ENCODE results near the gene RASSF10.

The RASSF10 gene

DNA sequence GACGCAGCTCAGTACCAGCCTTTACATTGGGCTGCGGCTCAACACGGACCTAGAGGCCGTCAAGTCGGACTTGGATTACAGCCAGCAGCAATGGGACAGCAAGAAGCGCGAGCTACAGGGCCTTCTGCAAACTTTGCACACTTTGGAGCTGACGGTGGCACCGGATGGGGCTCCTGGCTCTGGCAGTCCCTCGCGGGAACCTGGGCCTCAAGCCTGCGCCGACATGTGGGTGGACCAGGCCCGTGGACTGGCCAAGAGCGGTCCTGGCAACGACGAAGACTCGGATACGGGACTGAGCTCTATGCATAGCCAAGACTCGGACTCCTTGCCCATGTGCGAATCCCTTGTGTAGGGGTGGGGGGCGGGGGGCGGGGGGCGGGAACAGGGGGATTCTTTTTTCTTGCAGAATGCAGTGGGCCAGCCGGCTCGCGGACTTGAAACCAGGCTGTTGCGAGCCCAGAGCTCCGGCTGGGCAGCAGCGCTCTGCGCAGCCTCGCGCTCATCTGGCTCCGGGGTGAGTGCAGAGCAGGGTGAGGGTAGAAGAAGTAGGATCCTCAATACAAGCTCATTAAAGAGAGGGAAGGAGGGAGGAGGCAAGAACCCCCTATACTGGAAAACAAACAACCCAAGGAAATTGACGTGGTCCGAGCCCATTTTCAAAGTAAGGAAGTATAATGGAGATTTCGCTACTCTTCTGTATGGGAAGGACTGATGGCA is 1.8 kb downstream of the RASSF10 start:
- no peaks in the 10 kb centered on the region for H3K36me3 Mint-ChIP-seq (ENCODE audit: low read depth)
- H3K27ac Mint-ChIP-seq, result no peak overlapping the region
- peaks cover 100% of the 10 kb centered on the region for H3K27me3 Mint-ChIP-seq (ENCODE audit: low read depth, poor library complexity)
- TF ChIP-seq, protein P1, sequence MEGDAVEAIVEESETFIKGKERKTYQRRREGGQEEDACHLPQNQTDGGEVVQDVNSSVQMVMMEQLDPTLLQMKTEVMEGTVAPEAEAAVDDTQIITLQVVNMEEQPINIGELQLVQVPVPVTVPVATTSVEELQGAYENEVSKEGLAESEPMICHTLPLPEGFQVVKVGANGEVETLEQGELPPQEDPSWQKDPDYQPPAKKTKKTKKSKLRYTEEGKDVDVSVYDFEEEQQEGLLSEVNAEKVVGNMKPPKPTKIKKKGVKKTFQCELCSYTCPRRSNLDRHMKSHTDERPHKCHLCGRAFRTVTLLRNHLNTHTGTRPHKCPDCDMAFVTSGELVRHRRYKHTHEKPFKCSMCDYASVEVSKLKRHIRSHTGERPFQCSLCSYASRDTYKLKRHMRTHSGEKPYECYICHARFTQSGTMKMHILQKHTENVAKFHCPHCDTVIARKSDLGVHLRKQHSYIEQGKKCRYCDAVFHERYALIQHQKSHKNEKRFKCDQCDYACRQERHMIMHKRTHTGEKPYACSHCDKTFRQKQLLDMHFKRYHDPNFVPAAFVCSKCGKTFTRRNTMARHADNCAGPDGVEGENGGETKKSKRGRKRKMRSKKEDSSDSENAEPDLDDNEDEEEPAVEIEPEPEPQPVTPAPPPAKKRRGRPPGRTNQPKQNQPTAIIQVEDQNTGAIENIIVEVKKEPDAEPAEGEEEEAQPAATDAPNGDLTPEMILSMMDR (IDR thresholded peaks at IDR 0.05), result no peak
- peak; percentile 50 for DNase-seq
- peaks cover 32% of the 10 kb centered on the region for H3K4me1 Mint-ChIP-seq
- H3K9me3 Mint-ChIP-seq, result peaks cover 10% of the 10 kb centered on the region
- H3K4me3 Mint-ChIP-seq, result peak overlapping the region; percentile 81

DNA sequence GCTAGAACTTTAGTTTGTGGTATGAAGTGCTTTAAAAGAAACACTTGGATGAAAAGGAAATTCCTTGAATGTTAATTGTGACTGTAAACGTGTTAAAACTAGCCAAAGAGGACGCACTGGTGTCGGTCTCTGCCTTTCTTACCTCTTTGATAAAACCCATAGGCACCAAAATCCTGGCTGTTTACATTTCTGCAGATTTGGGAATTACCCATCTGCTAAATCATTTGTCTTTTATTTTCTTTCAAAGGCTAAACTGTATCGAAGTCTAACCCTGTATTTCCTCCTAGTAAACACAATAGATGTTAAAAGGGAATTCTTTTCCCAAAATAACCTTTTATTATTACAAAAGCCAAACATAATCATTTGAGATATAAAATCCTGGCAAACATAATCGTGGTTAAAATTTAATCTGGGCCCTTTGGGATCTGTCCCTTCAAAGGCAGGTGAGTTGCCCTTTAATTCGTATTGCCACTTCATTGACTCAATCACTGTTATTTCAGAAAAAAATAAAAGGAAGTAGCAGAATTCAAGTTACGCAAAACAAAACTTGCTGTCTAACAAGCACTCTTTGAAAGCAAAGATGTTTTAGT is 2.4 kb downstream of the RASSF10 start:
- H3K36me3 Mint-ChIP-seq (ENCODE audit: low read depth), result no peaks in the 10 kb centered on the region
- peaks cover 32% of the 10 kb centered on the region for H3K4me1 Mint-ChIP-seq
- H3K27ac Mint-ChIP-seq, result no peak overlapping the region

DNA sequence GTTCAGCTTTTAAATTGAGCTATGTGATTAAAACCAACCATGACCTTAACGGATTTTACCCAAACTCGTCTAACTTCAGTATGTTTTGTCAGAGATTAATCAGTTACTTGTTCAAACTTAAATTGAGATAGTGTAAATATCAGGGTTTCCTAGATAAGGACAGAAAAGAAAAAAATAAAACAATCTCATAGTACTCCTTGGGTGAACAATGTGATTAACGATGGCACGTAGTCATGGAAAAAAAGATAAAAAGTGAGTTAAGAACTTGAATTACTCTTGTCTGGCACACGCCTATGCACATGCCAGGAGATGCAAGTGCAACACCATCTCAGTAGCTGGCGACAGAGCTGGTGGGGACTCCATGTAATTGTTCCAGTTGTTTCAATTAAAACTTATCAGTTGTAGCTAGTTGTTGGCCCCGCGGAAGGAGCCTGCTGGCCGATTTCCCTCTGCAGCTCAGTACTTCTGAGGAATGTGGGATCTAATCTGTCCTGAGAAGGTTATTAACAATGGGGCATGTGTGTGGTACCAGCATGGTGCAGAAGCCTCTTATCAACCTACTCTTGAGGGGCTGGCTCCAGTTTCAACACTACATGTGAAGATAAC is 3.0 kb downstream of the RASSF10 start:
- Mint-ChIP-seq H3K4me3 (peak overlapping the region; percentile 81), H3K27me3 (ENCODE audit: low read depth, poor library complexity) (peaks cover 100% of the 10 kb centered on the region), H3K27ac (no peak overlapping the region), H3K9me3 (no peaks in the 10 kb centered on the region), H3K4me1 (peaks cover 32% of the 10 kb centered on the region), H3K36me3 (ENCODE audit: low read depth) (no peaks in the 10 kb centered on the region)
- TF ChIP-seq, protein P1 (IDR thresholded peaks at IDR 0.05), result no peak
- peak; percentile 18 for DNase-seq

More for the DNA sequence above, 2.4 kb downstream of the RASSF10 start:
- TF ChIP-seq, protein P1 (IDR thresholded peaks at IDR 0.05), result no peak
- no peak for DNase-seq
- Mint-ChIP-seq H3K27me3 (ENCODE audit: low read depth, poor library complexity) (peaks cover 100% of the 10 kb centered on the region), H3K4me3 (peak overlapping the region; percentile 81), H3K9me3 (peaks cover 3% of the 10 kb centered on the region)

DNA sequence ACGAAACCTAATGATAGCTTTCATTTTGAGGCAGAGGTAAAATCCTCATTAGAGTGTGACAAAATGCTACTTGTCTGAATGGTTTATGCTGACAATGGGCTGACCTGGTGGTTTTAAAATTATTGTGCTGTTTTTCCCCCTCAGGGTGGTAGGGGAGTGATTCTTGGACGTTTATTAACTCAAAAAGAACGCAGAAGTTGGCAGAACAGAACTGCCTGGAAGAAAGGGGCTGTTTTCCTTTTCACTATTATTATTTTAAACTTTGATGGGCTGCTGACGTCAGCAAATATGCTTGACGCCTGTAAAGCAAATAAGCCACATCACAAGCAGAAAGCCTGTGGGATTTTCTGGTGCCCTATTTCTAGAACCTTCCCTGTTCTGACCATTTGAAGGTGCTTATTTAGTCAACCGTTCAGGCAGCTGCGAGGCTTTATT is 4.0 kb downstream of the RASSF10 start:
- Mint-ChIP-seq H3K4me1 (peaks cover 32% of the 10 kb centered on the region), H3K9me3 (no peaks in the 10 kb centered on the region), H3K27me3 (ENCODE audit: low read depth, poor library complexity) (peaks cover 96% of the 10 kb centered on the region), H3K36me3 (ENCODE audit: low read depth) (no peaks in the 10 kb centered on the region), H3K4me3 (no peak overlapping the region), H3K27ac (no peak overlapping the region)
- TF ChIP-seq, protein P1 (IDR thresholded peaks at IDR 0.05), result no peak
- DNase-seq, result no peak

DNA sequence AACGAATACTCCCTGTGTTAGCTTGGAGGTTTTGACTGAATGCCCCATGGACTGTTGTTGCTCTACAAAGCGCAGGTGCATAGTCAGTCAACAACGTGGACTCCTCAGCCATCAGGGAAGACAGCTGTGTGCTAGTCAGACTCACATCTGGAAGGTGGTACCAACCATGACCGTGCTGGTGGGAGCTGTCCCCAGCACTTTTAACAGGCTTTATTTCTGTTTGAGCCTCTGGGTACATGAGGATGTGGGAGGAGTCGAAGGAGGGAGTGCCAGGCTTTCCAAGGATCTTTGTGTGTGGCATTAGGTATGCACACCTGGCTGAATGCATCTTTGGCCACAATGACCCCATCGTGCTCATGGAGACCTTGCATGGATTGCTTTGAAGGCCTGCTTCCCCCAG is 6.6 kb downstream of the RASSF10 start:
- H3K4me3 Mint-ChIP-seq, result no peak overlapping the region
- H3K36me3 Mint-ChIP-seq (ENCODE audit: low read depth), result no peaks in the 10 kb centered on the region
- H3K27me3 Mint-ChIP-seq (ENCODE audit: low read depth, poor library complexity), result peaks cover 72% of the 10 kb centered on the region
- no peak for DNase-seq
- TF ChIP-seq, protein P1 (IDR thresholded peaks at IDR 0.05), result no peak
- no peaks in the 10 kb centered on the region for H3K9me3 Mint-ChIP-seq
- H3K27ac Mint-ChIP-seq, result no peak overlapping the region
- peaks cover 26% of the 10 kb centered on the region for H3K4me1 Mint-ChIP-seq
